NCI-H510A (cell line): ENCODE results near the gene QRFP.
"Not testable (repeated sequence)": the region's sequence is repeated elsewhere in the genome, so short reads cannot be mapped to it uniquely, and the experiment has no call there.

ENCODE experiments used
- DNase-seq: peaks from one replicate; lab custom pipeline; 2025; lab: John Stamatoyannopoulos, UW

The QRFP gene

DNA sequence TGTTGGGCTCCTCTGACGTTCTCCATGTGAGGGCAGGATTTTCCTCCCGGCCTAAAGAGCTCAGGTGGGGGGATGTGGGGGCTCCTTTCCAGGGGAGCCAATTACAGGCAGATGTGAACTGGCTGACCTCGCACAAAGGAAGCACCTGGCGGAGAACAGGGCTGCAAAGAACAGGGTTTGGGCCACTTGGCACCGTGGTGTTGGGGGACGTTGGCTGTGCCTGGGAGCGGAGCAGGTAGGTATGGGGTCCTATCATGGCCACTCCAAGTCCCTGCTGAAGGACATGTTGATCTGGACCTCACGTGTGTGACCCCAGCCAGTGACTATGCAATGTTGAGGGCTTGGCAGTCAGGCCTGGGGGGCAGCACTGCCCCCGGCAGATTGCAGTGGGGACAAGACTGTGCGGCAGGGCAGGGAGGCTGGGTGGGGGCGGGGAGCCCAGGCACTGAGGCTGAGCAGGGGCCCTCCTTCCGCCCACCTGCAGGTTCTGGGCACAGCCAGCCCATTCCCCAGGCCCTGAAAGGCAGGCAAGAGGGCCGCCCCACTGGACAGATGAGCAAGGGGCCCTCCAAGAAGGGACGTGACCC lies 23.0 kb upstream of the QRFP start:
- DNase-seq = no peak

DNA sequence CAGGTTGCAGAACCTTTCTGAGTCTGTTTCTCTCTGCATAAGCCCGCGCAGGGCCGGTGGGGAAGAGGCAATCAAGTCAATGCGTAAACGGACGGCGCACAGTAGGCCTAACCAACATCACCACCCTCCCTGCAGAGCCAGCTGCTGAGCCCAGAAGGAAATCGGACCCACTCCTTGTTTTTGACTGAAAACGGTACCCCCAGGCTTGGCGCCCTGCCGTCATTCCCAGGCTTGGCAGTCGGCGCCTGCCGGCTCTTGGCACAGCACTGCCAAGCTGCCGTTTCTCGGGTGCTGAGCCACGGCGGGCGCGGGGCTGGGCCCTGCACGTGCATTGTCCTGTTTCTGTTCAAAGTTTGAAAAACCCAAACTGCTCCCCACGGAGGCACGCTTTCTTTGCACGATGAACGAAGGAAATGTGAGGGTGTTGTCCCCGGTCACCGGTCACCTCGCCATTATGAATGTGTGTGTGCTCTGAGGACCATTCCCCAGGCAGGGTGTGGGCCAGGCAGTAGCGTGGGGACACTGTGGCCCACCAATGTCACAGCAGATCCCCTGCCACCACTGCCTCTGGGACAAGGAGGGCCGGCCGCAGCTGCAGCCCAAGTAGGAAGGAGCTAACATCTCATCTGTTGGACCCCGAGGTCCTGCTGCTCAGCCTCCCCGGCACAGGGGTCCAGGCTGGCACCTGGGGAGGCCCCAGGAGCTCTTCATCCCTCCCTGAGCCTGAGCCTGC lies 22.4 kb upstream of the QRFP start:
- no peak for DNase-seq

GRCh38 chr9:130918101-130918825 lies 21.7 kb upstream of the QRFP start:
- no peak for DNase-seq

- DNase-seq = no peak
Observed at GRCh38 chr9:130917168-130917960, 20.8 kb upstream of the QRFP start.

DNA sequence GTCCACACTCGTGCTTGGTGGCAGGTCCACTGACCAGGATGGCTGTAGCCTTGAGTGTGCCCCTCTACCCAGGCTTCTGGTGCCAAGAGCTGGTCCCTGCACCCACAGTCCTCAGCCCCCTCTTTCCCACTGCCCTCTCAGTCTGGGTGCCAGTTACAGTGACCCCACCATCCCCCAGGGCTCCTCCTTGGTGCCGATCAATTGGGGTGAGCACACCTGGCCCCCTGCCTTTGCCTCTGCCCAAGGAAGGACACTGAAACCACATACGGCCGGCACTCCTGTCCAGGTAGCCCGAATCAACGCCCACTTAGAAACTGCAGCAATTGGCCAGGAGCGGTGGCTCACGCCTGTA lies 18.5 kb upstream of the QRFP start:
- DNase-seq = no peak

- no peak for DNase-seq
Observed at GRCh38 chr9:130914417-130915095, 17.9 kb upstream of the QRFP start.

- DNase-seq = no peak
Observed at GRCh38 chr9:130913599-130914416, 17.2 kb upstream of the QRFP start.

GRCh38 chr9:130912932-130913598 lies 16.5 kb upstream of the QRFP start:
- DNase-seq = no peak

DNA sequence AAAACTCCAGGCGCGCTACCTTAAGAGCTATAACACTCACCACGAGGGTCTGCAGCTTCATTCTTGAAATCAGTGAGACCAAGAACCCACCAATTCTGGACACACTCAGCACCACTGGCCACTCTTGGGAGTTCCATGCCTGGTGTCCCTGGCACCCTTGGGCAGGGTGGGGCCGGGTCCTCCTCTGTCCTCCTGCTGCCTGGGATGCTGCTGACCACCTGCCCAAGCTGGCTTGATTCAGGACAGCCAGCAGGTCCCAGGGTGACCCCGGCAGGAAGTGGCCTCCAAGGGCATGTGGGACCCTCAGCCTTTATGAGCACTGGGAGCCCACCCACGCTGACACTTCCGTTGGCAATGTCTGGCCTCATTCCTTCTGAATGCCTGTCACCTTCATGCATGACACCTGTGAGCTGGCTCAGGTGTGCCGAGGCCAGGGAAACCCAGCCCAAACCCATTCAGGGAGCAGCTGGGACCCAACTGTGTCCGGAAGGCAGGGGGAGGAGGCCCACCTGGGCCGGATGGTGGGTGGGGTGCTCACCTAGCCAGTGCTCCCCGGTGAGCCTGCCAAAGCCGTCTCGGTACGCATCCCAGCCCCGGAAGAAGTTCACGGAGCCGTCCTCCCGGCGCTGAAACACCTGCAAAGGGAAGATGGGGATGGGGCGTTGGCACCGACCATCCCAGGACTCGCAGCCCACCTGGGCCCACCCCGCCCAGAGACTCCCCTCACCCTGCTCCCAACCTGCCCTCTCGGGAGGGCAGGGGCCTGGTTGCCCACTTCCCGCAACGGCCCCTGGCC lies 14.8 kb upstream of the QRFP start:
- DNase-seq = no peak

DNA sequence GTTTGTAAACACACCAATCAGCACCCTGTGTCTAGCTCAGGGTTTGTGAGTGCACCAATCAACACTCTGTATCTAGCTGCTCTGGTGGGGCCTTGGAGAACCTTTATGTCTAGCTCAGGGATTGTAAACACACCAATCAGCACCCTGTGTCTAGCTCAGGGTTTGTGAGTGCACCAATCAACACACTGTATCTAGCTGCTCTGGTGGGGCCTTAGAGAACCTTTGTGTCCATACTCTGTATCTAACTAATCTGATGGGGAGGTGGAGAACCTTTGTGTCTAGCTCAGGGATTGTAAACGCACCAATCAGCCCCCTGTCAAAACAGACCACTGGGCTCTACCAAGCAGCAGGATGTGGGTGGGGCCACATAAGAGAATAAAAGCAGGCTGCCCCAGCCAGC lies 14.1 kb upstream of the QRFP start:
- DNase-seq = not testable (repeated sequence)

DNA sequence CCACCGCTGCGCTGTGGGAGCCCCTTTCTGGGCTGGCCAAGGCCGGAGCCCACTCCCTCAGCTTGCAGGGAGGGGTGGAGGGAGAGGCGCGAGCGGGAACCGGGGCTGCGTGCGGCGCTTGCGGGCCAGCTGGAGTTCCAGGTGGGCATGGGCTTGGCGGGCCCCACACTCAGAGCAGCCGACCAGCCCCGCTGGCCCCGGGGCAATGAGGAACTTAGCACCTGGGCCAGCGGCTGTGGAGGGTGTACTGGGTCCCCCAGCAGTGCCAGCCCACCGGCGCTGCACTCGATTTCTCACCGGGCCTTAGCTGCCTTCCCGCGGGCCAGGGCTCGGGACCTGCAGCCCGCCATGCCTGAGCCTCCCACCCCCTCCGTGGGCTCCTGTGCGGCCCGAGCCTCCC lies 13.4 kb upstream of the QRFP start:
- DNase-seq = not testable (repeated sequence)

DNA sequence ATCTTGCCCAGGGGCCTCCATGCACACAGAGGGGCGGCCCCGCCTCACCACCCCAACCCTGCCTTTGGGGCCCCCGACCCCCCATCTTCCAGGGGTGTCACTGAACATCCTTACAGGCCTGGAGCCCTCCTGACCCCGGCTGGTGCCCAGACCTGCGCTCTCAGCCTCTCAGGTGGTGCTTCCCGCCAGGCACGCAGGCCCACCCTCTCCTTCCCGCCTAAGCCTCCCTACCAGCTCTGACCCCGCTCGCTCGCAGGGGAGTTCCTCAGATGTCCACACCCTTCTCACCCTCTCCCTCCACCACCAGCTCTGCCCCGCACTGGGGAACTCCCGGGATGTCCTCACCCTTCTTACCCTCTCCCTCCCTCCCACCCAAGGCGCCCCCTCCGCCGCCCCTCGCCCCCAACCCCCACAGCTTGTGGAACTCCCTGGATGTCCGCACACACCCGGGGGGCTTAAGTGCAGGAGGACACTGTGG lies 12.3 kb upstream of the QRFP start:
- DNase-seq = no peak

DNA sequence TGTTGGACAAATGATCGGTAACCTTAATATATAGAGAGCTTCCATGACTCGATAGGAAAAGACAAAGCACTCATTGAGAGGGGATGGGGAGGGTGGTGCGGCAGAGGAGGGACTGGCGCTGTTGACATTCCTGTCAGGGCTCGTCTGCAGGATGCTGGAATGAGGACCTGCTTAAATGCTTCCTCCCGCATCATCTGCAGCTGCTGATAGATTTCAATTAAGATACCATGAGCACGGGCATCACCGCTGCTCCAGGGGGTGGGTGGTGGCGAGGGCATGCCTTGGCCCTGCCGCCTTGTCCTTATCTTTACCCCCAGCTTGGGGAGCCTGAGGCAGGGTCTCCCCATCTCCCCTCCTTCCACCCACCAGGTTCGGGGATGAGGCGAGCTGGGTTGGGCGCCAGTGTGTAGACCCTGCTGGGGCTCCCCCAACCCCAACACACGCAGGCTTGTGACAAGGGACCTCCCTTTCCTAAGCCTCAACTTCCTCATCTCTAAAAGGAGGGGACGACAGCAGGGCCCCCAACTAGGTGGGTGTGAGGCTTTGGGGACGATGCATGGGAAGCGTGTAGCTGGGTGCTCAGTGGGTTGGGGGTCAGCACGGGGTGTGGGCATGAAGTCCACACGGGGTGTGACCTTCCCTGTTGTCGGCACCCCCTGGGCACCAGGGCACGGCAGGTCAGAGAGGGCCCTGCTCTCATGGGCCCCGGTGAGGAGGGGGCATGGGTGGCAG lies 11.7 kb upstream of the QRFP start:
- DNase-seq = no peak

GRCh38 chr9:130906735-130907416 lies 10.3 kb upstream of the QRFP start:
- DNase-seq = no peak

GRCh38 chr9:130905902-130906734 lies 9.5 kb upstream of the QRFP start:
- DNase-seq = no peak

GRCh38 chr9:130905125-130905901 lies 8.7 kb upstream of the QRFP start:
- DNase-seq = no peak
